HAP-1 (cell line): ENCODE results near the gene HIGD1A.

Experiments used
- DNase-seq, 2 experiments: peaks; one replicate each; pipeline ENCODE4 v3.0.0-alpha.2; 2016 to 2020; ENCODE audit warnings: low spot score in 2 of 2
- H3K27me3 ChIP-seq: fragments of 250-450 bp; sonication (Bioruptor Pico); 2 replicates; pipeline ENCODE4 v1.5.1; 2020; ENCODE audit warnings: low read depth, mild to moderate bottlenecking, moderate library complexity
- H3K36me3 ChIP-seq: fragments of 250-450 bp; sonication (Bioruptor Pico); replicated peaks from 2 replicates; pipeline ENCODE4 v1.5.1; 2020; ENCODE audit warnings: mild to moderate bottlenecking
- H3K4me1 ChIP-seq: fragments of 250-450 bp; sonication (Bioruptor Pico); 2 replicates; pipeline ENCODE4 v1.5.1; 2020; ENCODE audit warnings: mild to moderate bottlenecking
- H3K4me3 ChIP-seq: fragments of 250-450 bp; sonication (Bioruptor Pico); 2 replicates; pipeline ENCODE4 v1.5.1; 2020; ENCODE audit warnings: mild to moderate bottlenecking, moderate library complexity
- H3K9me3 ChIP-seq: fragments of 250-450 bp; sonication (Bioruptor Pico); 2 replicates; pipeline ENCODE4 v1.5.1; 2020; ENCODE audit warnings: mild to moderate bottlenecking, moderate library complexity
- in situ Hi-C: fragments of 300-500 bp; cut with MboI; formaldehyde crosslinking; loops from 3 replicates; pipeline ENCODE4 v1.14.3; 2020; ENCODE audit warnings: low sequenced_read_pairs, inconsistent platforms, mixed read lengths

Gene HIGD1A

DNA sequence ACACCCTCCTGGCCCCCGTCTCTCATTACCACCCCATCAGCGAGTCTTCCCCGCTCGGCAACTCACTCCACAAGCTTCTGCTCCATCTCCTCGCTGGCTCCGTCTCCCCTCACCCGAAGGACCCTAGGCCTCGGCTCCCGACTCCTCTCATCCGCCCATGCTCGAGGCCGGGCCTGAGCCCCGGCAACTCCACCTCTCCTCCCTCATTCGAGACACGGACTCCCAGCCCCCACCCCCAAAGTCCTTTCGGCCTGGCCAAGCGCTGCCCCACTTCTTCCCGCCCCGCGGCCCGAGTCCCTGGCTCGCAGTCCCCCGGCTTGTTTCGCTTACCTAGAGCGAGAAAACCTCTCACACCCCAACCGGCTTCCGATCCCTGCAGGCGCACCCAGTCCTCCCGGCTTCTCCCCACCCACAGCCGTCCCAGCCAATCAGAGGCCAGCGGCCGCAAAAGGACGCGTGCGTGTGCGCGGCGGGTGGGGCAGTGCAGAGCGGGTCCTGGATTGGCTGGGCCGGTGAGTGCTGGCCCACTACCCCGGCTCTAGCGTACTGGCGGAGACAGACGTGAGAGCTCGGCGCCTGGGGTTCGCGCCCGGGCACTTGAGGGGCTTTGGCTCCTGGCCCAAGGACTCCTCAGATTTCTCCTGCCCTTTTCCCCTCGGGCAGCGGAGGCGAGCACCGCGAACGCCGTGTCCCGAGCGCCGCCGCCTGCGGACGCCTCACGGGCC lies at the start of gene HIGD1A:
Gene HIGD1A, minus strand, starts transcription at position 385 of the 725 bp plus-strand sequence. CDS start 10,237 bp downstream, outside the sequence.
- Histone ChIP-seq H3K4me3 (peak within 1 kb of the TSS; percentile 71), H3K4me1 (peaks cover 25% of the 10 kb centered on the region), H3K27me3 (no peaks in the 10 kb centered on the region), H3K36me3 (peaks cover 5% of the 10 kb centered on the region; the same call in 1 of the 2 replicates), H3K9me3 (no peaks in the 10 kb centered on the region; the same call in 1 of the 2 replicates)
- in situ Hi-C loops, result no loop called here
- peak; percentile 95 to 97 for DNase-seq

DNA sequence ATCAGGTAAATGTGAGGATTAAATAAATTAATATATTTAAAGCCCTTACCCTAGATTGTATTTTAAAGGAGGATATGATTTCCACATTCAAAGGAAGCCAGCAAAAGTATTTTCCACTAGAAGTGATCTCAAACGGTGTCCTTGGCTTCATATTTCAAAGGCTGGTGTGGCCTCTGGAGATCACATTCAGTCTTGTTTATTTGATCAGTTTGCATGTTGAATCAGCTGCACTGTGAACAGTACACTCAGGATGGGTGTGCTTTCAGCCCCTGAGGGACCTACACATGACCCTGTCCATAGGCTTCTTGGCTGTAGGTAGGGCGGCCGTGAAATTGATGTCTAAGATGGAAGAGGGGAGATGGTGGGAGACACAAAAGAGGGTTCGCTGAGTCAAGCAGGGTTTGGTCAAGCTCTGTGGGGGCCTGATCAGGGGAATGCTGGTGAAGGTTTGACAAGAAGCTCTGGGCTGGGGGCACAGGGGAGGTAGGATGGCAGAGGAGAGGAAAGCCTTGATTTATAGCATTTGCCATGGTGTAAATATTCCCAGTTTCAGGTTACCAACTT lies 49.5 kb upstream of the HIGD1A start:
- DNase-seq, result no peak

DNA sequence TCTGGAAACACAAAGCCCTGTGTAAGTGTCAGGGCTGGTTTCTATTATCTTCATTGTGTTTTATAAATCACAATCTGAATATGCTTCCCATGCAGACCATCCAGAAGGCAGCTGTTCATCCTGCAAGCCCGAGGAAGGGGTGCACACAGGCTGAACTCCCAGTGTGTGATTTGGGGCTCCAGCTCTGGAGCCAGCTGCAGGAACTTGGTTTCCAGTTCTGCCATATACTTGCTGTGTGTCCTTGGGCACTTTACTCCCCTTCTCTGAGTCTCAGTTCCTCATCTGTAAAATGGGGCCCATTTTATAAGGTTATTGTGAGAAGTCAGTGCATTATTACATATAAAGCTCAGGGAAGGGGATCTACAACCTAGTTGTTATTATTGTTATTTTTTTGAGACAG lies 48.8 kb upstream of the HIGD1A start:
- Histone ChIP-seq H3K4me1 (no peaks in the 10 kb centered on the region), H3K9me3 (no peaks in the 10 kb centered on the region), H3K4me3 (no peak overlapping the region), H3K27me3 (peaks cover 23% of the 10 kb centered on the region), H3K36me3 (no peaks in the 10 kb centered on the region)
- no peak for DNase-seq
- in situ Hi-C loops, result loop anchor here (25.0 kb wide), 1 partner anchor 616 kb away; no protein-coding TSS in a partner anchor

More for the DNA sequence above, 49.5 kb upstream of the HIGD1A start:
- no peak overlapping the region for H3K4me3 ChIP-seq
- in situ Hi-C loops, result loop anchor here (25.0 kb wide), 1 partner anchor 617 kb away; no protein-coding TSS in a partner anchor
- no peaks in the 10 kb centered on the region for H3K36me3 ChIP-seq
- H3K27me3 ChIP-seq, result peaks cover 20% of the 10 kb centered on the region
- H3K9me3 ChIP-seq, result no peaks in the 10 kb centered on the region
- H3K4me1 ChIP-seq, result no peaks in the 10 kb centered on the region

DNA sequence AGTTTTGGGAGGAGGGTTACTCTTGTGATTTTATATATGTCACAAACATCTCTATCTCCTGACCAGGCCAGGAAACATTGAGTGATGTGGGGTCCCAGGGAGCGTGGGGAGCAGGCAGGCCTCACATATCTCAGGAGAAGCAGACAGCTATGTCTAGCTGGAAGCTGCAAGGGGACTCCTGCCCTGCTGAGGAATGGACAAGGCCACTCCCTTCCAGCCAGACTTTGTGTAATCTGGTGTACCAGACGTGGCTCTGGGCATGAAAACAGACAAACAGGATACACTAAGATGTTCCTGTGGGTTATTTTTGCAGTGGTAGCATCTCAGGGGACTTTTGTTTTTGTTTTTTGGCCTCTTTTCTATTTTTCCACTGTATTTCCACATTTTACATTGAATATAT lies 48.2 kb upstream of the HIGD1A start:
- Histone ChIP-seq H3K4me1 (no peaks in the 10 kb centered on the region), H3K4me3 (no peak overlapping the region), H3K27me3 (peaks cover 23% of the 10 kb centered on the region), H3K9me3 (no peaks in the 10 kb centered on the region), H3K36me3 (no peaks in the 10 kb centered on the region)
- DNase-seq, result no peak
- in situ Hi-C loops, result loop anchor here (25.0 kb wide), 1 partner anchor 615 kb away; no protein-coding TSS in a partner anchor

DNA sequence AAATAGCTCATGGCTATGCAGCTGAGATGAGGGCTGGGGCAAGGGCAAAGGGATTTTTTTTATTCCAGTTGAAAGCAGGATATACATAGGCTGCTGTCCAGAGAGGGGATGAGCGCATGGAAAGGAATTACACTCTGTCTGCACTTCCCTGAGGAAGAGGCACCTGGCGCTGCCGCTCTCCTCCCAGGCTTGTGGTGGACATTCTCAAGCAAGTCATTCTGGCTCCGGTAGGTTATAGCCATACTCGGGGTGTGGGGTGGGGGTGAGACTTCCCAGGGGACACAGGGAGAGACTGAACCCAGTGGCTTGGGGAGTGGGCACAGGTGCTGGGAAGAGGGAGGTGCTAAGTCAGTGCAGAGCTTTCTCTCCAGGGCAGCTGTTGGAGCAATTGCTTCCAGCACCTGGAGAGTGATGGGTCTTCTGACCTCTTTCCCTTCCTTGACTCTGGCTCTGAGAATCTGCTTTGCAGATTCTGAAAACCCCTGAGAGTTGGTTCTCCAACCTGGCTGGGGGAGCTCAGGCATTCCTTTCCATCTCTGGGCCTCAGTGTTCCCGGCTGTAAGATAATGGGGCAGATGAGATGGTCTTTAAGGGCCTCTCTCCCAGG lies 47.0 kb upstream of the HIGD1A start:
- H3K4me1 ChIP-seq, result no peaks in the 10 kb centered on the region
- H3K9me3 ChIP-seq, result no peaks in the 10 kb centered on the region
- in situ Hi-C loops, result loop anchor here (25.0 kb wide), 1 partner anchor 614 kb away; no protein-coding TSS in a partner anchor
- no peak for DNase-seq
- no peaks in the 10 kb centered on the region for H3K36me3 ChIP-seq
- peaks cover 30% of the 10 kb centered on the region for H3K27me3 ChIP-seq
- no peak overlapping the region for H3K4me3 ChIP-seq

DNA sequence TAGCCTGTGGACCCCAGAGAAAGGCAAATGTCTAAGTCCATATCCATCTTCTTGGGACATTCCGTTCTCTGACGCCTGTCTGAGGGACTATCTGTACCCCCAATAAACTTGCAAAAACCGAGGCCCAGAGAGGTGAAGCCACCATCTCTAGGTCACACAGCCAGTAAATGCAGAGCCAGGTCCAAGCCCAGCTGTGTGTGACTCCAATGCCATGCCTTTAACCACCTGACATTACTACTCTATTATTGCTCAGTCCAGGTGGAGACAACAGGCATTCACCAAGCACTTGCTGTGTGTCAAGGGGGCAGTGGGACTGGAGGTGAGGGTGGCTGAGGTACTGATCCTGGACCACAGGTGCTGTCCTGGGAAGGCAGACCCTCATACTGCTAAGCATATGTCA lies 46.0 kb upstream of the HIGD1A start:
- no peaks in the 10 kb centered on the region for H3K36me3 ChIP-seq
- in situ Hi-C loops, result loop anchor here (25.0 kb wide), 1 partner anchor 613 kb away; no protein-coding TSS in a partner anchor
- peaks cover 30% of the 10 kb centered on the region for H3K27me3 ChIP-seq
- no peak for DNase-seq
- H3K4me3 ChIP-seq, result no peak overlapping the region
- H3K4me1 ChIP-seq, result no peaks in the 10 kb centered on the region
- H3K9me3 ChIP-seq, result no peaks in the 10 kb centered on the region

DNA sequence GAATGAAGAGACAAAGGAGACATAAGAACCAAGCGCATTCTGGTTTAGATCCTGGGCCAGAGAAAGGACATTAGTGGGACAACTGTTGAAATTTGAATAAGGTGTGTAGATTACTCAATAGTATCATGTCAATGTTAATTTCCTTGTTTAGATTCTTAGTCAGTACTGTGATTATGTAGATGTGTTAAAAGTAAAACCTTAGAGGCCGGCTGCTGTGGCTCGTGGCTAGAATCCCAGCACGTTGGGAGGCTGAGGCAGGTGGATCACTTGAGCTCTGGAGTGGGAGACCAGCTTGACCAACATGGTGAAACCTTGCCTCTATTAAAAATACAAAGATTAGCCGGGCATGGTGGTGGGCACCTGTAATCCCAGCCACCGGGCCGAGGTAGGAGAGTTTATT lies 44.7 kb upstream of the HIGD1A start:
- DNase-seq, result no peak
- Histone ChIP-seq H3K9me3 (no peaks in the 10 kb centered on the region), H3K4me1 (no peaks in the 10 kb centered on the region), H3K36me3 (no peaks in the 10 kb centered on the region), H3K27me3 (peaks cover 33% of the 10 kb centered on the region), H3K4me3 (no peak overlapping the region)
- in situ Hi-C loops, result no loop called here

DNA sequence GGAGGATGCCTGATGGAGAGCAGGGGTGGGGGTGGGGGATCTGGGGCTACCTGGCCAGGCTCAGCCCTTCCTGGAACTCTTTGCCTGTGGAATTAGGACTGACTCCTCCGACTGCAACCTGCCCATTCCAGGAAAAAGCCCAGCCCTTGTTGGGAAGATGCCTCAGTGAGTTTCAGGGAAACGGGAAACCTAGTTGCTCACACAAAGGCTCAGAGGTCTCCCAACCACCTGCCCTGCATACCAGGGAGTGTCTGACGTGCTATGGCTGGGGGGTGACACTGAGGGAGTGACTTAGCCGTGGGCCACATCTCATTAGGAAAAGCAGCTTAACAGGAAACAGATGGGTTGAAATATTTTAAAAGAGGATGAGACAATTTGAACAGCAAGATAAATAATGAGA lies 43.4 kb upstream of the HIGD1A start:
- Histone ChIP-seq H3K9me3 (no peaks in the 10 kb centered on the region), H3K36me3 (no peaks in the 10 kb centered on the region), H3K4me1 (no peaks in the 10 kb centered on the region), H3K27me3 (peaks cover 32% of the 10 kb centered on the region), H3K4me3 (no peak overlapping the region)
- DNase-seq, result no peak
- in situ Hi-C loops, result no loop called here

DNA sequence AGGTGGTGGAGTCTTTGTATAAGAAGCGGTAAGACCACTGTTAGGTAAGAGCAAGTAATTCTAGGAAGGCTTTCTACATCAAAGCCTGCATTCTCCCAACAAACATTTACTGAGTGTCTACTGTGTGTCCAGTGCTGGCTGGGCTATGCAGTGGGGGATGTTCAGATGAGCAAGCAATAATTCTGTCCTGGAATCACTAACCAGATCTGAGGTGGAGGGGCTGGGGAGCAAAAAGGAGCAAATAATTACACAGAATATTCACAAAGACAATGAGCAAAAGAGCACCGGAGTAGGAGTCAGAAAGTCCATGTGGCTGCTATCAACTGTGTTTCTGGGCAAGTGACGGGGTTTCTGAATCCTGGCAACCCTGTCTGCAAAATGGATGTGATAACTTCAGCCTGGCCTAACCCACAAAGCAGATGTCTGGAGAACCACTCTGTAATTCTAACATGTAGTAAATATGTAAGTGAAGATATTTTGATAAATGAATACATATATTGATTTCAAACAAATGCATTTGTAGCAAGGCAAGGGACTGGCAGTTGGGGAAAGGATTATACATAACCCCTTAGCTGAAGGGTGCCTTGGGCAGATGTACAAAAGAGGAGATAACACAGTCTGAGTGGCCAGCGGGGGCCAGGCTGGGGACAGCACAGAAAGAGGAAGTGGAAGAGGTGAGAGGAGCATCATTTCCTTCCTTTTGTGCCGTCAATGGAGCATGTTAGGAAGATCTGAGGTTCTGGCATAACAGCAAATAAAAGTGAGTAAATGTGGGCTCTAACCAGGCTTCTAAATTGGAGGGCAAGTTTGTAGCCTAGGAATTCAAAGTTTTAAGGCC lies 42.6 kb upstream of the HIGD1A start:
- H3K4me3 ChIP-seq, result no peak overlapping the region
- in situ Hi-C loops, result no loop called here
- DNase-seq, result no peak
- no peaks in the 10 kb centered on the region for H3K36me3 ChIP-seq
- no peaks in the 10 kb centered on the region for H3K4me1 ChIP-seq
- H3K9me3 ChIP-seq, result no peaks in the 10 kb centered on the region
- H3K27me3 ChIP-seq, result peaks cover 29% of the 10 kb centered on the region

DNA sequence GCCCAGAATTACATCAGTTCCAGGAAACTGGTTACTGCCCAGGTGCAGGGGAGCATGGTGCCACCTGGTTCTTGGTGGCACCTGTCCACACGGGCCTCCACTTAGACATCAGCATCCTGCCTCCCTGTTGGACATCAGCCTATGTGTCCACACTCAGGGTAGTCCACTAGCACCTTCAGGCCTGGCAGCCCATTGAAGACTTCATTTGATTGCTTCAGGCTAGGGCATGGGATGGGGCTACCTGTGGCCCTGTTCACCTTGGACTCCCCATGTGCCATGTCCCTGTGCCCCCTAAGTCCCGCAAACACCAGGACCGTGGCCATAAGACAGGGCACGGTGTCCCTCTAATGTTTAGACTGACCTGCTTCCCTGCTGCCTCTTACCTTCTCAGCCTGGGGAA lies 40.5 kb upstream of the HIGD1A start:
- Histone ChIP-seq H3K4me1 (no peaks in the 10 kb centered on the region), H3K36me3 (no peaks in the 10 kb centered on the region), H3K4me3 (no peak overlapping the region), H3K9me3 (no peaks in the 10 kb centered on the region), H3K27me3 (peaks cover 18% of the 10 kb centered on the region)
- no peak for DNase-seq
- in situ Hi-C loops, result no loop called here

DNA sequence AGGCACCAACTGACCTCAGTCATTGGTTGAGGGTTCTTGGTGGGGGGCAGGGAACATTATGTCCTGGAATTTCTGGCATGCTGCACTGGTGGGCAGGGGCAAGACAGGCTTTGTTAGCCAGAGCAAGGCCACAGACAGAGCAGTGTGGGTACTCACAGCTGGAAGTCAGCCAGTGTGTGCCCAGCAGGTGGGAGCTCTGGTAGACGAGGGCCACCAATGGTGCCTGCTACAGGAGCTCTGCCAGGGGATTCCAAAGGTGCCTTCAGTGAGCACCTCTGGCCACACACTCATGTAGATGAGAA lies 40.1 kb upstream of the HIGD1A start:
- Histone ChIP-seq H3K27me3 (peaks cover 20% of the 10 kb centered on the region), H3K4me1 (no peaks in the 10 kb centered on the region), H3K36me3 (no peaks in the 10 kb centered on the region), H3K9me3 (no peaks in the 10 kb centered on the region), H3K4me3 (no peak overlapping the region)
- DNase-seq, result no peak
- in situ Hi-C loops, result no loop called here

DNA sequence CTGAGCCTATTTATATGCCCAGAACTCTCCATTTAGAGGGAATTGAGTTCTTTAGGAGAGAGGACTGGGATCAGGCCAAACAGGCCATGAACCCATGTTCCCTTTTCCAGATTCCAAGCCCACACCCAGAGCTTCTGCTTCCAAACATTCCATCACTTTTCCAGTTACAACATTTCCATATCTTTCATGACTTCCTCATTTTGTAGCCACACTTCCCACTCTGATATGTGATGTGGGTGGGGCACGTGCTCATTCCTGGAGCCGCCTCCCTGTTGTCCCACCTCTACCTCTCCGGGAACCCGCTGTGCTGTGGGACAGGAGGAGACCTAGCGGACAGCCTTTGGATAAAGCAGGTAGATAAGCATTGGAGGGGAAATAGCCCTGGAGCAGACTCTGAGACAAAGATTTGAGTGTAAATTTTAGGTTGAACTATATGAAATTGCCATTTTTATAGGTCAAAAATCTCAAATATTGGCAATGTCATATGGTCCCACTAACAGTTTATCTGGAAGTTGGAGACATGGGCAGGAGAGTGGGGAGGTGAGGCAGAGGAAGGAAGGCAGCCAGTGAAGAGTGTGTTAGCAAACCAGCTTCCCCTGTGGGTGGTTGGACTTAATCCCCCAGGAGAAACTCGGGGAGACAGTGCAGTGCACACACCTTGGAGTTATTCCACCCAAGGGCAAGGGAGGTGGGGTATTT lies 39.6 kb upstream of the HIGD1A start:
- H3K36me3 ChIP-seq, result no peaks in the 10 kb centered on the region
- no peaks in the 10 kb centered on the region for H3K4me1 ChIP-seq
- no peak overlapping the region for H3K4me3 ChIP-seq
- in situ Hi-C loops, result no loop called here
- H3K27me3 ChIP-seq, result peaks cover 25% of the 10 kb centered on the region
- DNase-seq, result no peak
- no peaks in the 10 kb centered on the region for H3K9me3 ChIP-seq

DNA sequence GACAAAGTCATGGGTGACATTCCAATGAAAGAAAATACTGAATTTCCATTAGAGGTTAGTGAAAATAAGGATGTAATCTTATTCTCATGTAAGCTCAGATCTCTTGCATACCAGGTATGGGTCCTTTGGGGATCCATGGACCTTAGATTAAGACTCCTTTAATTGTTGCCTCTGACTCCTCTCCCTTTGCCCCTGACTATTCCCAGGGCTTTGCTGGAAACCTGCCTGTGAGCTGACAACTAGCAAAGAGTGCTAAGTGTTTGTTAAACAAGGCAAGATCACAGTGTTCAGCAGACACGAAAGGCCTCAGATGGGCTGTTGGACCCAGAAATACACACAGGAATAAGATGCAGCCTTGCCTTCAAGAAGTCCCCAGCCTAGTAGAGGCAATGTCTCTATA lies 37.0 kb upstream of the HIGD1A start:
- H3K36me3 ChIP-seq, result no peaks in the 10 kb centered on the region
- no peaks in the 10 kb centered on the region for H3K4me1 ChIP-seq
- in situ Hi-C loops, result no loop called here
- H3K9me3 ChIP-seq, result no peaks in the 10 kb centered on the region
- peaks cover 23% of the 10 kb centered on the region for H3K27me3 ChIP-seq
- no peak for DNase-seq
- no peak overlapping the region for H3K4me3 ChIP-seq
